H1 (cell line): ENCODE measurements around the gene NEU4. TPM values are rescaled to one million over a fixed set of nuclear protein-coding genes. Genes with fewer than 3 reads are reported as not detected.

Source experiments
- CTCF ChIA-PET: fragments of 300-600 bp; sonication (Branson Sonifier 250); formaldehyde crosslinking; loops from one replicate; lab custom pipeline; 2021; ENCODE audit not compliant: partially characterized antibody; lab: Charles Lee
- POLR2A ChIA-PET: fragments of 300-600 bp; sonication (Branson Sonifier 250); formaldehyde crosslinking; loops from one replicate; lab custom pipeline; 2021; ENCODE audit warnings: inconsistent platforms; ENCODE audit not compliant: partially characterized antibody; lab: Charles Lee
- DNase-seq, 2 experiments: peaks; one replicate each; pipeline versions ENCODE4 v3.0.0 to v3.0.0-alpha.2; 2010 to 2022; ENCODE audit warnings: low spot score in 2 of 2, low read depth in 1 of 2, mixed read lengths in 1 of 2
- FAIRE-seq: peaks from 2 replicates; lab custom pipeline; 2011; peaks lifted over from hg19 to GRCh38; lab: Jason Lieb, UNC
- H2AFZ ChIP-seq: 2 replicates; pipeline ENCODE4 v1.8.1; 2012; ENCODE audit warnings: low read length, inconsistent platforms
- H2AK5ac ChIP-seq: 2 replicates; pipeline ENCODE4 v1.6.1; 2013; ENCODE audit warnings: low read depth, low read length
- H2BK120ac ChIP-seq: replicated peaks from 2 replicates; pipeline ENCODE3; 2013; ENCODE audit warnings: low read depth, low read length, inconsistent platforms
- H2BK12ac ChIP-seq: 2 replicates; pipeline ENCODE4 v1.6.1; 2013; ENCODE audit warnings: low read depth, low read length
- H2BK15ac ChIP-seq: 2 replicates; pipeline ENCODE4 v1.6.1; 2013; ENCODE audit warnings: low read length
- H2BK20ac ChIP-seq: 2 replicates; pipeline ENCODE4 v1.6.1; 2013; ENCODE audit warnings: low read length
- H2BK5ac ChIP-seq: 2 replicates; pipeline ENCODE4 v1.6.1; 2013; ENCODE audit warnings: low read depth, low read length
- H3K14ac ChIP-seq: 2 replicates; pipeline ENCODE4 v1.6.1; 2013; ENCODE audit warnings: inconsistent platforms; ENCODE audit not compliant: insufficient read length
- H3K18ac ChIP-seq: 2 replicates; pipeline ENCODE4 v1.6.1; 2013; ENCODE audit warnings: low read length; ENCODE audit errors: extremely low read depth
- H3K23ac ChIP-seq: 2 replicates; pipeline ENCODE4 v1.6.1; 2013; ENCODE audit warnings: inconsistent platforms; ENCODE audit not compliant: insufficient read length
- H3K23me2 ChIP-seq: 2 replicates; pipeline ENCODE4 v1.6.1; 2013; ENCODE audit warnings: low read depth, low read length
- H3K27ac ChIP-seq: 2 replicates; pipeline ENCODE4 v1.6.1; 2011; ENCODE audit warnings: low read depth, low read length, inconsistent platforms
- H3K27me3 ChIP-seq, 4 experiments: replicated peaks in 1 of 4; 1 replicate in 1 of 4; 2 replicates in 3 of 4; pipeline versions ENCODE4 v1.6.1 to v1.8.1; 2011 to 2013; ENCODE audit warnings: low read length in 3 of 4, mild to moderate bottlenecking in 3 of 4, inconsistent platforms in 2 of 4, mixed read lengths in 2 of 4, moderate library complexity in 1 of 4; ENCODE audit not compliant: control insufficient read depth in 3 of 4, insufficient read depth in 3 of 4; ENCODE audit errors: extremely low read depth in 1 of 4
- H3K36me3 ChIP-seq, 4 experiments: 2 replicates each; pipeline versions ENCODE4 v1.6.1 to v1.8.1; 2011 to 2013; ENCODE audit warnings: mild to moderate bottlenecking in 4 of 4, low read length in 3 of 4, moderate library complexity in 2 of 4, control low read depth in 1 of 4, inconsistent platforms in 1 of 4; ENCODE audit not compliant: insufficient read depth in 4 of 4, control insufficient read depth in 2 of 4
- H3K4ac ChIP-seq: replicated peaks from 2 replicates; pipeline ENCODE3; 2013; ENCODE audit warnings: low read length, low read depth, mixed read lengths, inconsistent platforms; ENCODE audit not compliant: insufficient read length
- H3K4me1 ChIP-seq, 4 experiments: replicated peaks in 1 of 4; 1 replicate in 1 of 4; 2 replicates in 3 of 4; pipeline versions ENCODE4 v1.6.1 to v1.8.1; 2011 to 2013; ENCODE audit warnings: low read length in 3 of 4, inconsistent platforms in 2 of 4, mixed read lengths in 1 of 4; ENCODE audit not compliant: insufficient read depth in 4 of 4, control insufficient read depth in 3 of 4
- H3K4me2 ChIP-seq, 2 experiments: 2 replicates each; pipeline versions ENCODE4 v1.6.1 to v1.8.1; 2011 to 2013; ENCODE audit warnings: low read depth in 2 of 2, low read length in 2 of 2, control low read depth in 1 of 2, inconsistent platforms in 1 of 2, mild to moderate bottlenecking in 1 of 2; ENCODE audit not compliant: insufficient read depth in 1 of 2
- H3K4me3 ChIP-seq, 4 experiments: fragments of 200-600, 300-600 bp in 1 of 4; sonication (generic), shearing (Covaris generic), sonication (Bioruptor Twin) in 1 of 4; 2 replicates each; pipeline versions ENCODE4 v1.5.1 to v1.8.1; 2011 to 2016; ENCODE audit warnings: low read length in 4 of 4, low read depth in 3 of 4, control low read depth in 2 of 4, inconsistent platforms in 2 of 4, mild to moderate bottlenecking in 2 of 4, mixed read lengths in 1 of 4, moderate library complexity in 1 of 4; ENCODE audit not compliant: insufficient read depth in 2 of 4; ENCODE audit errors: extremely low read depth in 1 of 4
- H3K56ac ChIP-seq: replicated peaks from 2 replicates; pipeline ENCODE3; 2013; ENCODE audit warnings: low read depth, mild to moderate bottlenecking, mixed read lengths, low read length, inconsistent platforms; ENCODE audit not compliant: insufficient read length
- H3K79me1 ChIP-seq: 2 replicates; pipeline ENCODE4 v1.6.1; 2013; ENCODE audit warnings: low read depth, low read length, control low read depth
- H3K79me2 ChIP-seq, 2 experiments: 2 replicates each; pipeline versions ENCODE4 v1.6.1 to v1.8.1; 2012 to 2013; ENCODE audit warnings: low read length in 2 of 2, mild to moderate bottlenecking in 2 of 2, inconsistent platforms in 1 of 2; ENCODE audit not compliant: insufficient read depth in 2 of 2, control insufficient read depth in 1 of 2
- H3K9ac ChIP-seq, 4 experiments: replicated peaks in 1 of 4; 1 replicate in 1 of 4; 2 replicates in 3 of 4; pipeline versions ENCODE4 v1.6.1 to v1.8.1; 2011 to 2013; ENCODE audit warnings: low read depth in 3 of 4, low read length in 3 of 4, control low read depth in 2 of 4, mild to moderate bottlenecking in 2 of 4, moderate library complexity in 2 of 4, inconsistent platforms in 1 of 4; ENCODE audit errors: extremely low read depth in 1 of 4
- H3K9me3 ChIP-seq, 2 experiments: 2 replicates each; pipeline versions ENCODE4 v1.6.1 to v1.8.1; 2012 to 2013; ENCODE audit warnings: mild to moderate bottlenecking in 2 of 2, moderate library complexity in 2 of 2, control low read depth in 1 of 2, inconsistent platforms in 1 of 2, low read depth in 1 of 2, low read length in 1 of 2, mixed read lengths in 1 of 2; ENCODE audit not compliant: insufficient read depth in 2 of 2
- H4K20me1 ChIP-seq, 2 experiments: replicated peaks in 1 of 2; 2 replicates each; pipeline versions ENCODE3 to v1.8.1; 2011 to 2013; ENCODE audit warnings: inconsistent platforms in 2 of 2, low read length in 2 of 2, mild to moderate bottlenecking in 1 of 2; ENCODE audit not compliant: insufficient read depth in 2 of 2, control insufficient read depth in 1 of 2
- H4K5ac ChIP-seq: 2 replicates; pipeline ENCODE4 v1.6.1; 2013; ENCODE audit warnings: low read length, low read depth, mixed read lengths, inconsistent platforms; ENCODE audit not compliant: insufficient read length
- H4K8ac ChIP-seq: 2 replicates; pipeline ENCODE4 v1.8.0; 2013; ENCODE audit warnings: mild to moderate bottlenecking, moderate library complexity, low read length, inconsistent platforms; ENCODE audit not compliant: insufficient read depth; ENCODE audit errors: extremely low read depth
- H4K91ac ChIP-seq: replicated peaks from 2 replicates; pipeline ENCODE3; 2013; ENCODE audit warnings: low read length, mixed read lengths, inconsistent platforms; ENCODE audit not compliant: insufficient read length
- CBX8 ChIP-seq: fragments of 300-800, 300-1000 bp; sonication (generic); IDR thresholded peaks from 2 replicates; pipeline ENCODE4 v1.7.1; 2016; ENCODE audit warnings: low read depth, low read length, borderline replicate concordance
- MAFK ChIP-seq: IDR thresholded peaks from 2 replicates; pipeline ENCODE4 v1.6.1; 2012; ENCODE audit warnings: low read depth, mild to moderate bottlenecking, improper control_type of control experiment, low read length
- NRF1 ChIP-seq: IDR thresholded peaks from 2 replicates; pipeline ENCODE4 v1.6.1; 2011; ENCODE audit warnings: mild to moderate bottlenecking, low read depth, low read length, improper control_type of control experiment
- RAD21 ChIP-seq, 2 experiments: IDR thresholded peaks in 1 of 2; conservative IDR thresholded peaks in 1 of 2; 2 replicates each; pipeline ENCODE4 v1.6.1; 2011; ENCODE audit warnings: low read depth in 2 of 2, low read length in 2 of 2, improper control_type of control experiment in 1 of 2, inconsistent platforms in 1 of 2, mild to moderate bottlenecking in 1 of 2, moderate library complexity in 1 of 2
- RFX5 ChIP-seq: IDR thresholded peaks from 2 replicates; pipeline ENCODE4 v1.6.1; 2011; ENCODE audit warnings: low read depth, low read length, improper control_type of control experiment, borderline replicate concordance
- TBP ChIP-seq: IDR thresholded peaks from 2 replicates; pipeline ENCODE4 v1.6.1; 2011; ENCODE audit warnings: low read depth, low read length, improper control_type of control experiment
- WGBS, 2 experiments: shearing (Covaris generic) in 1 of 2; methylation state at CpG; one replicate each; pipeline versions ENCODE4 v1.1.6 to v1.1.7; 2013 to 2015; ENCODE audit warnings: low lambda C conversion rate in 2 of 2, mixed read lengths in 2 of 2, inconsistent platforms in 1 of 2, low coverage in 1 of 2, missing lambda C conversion rate in 1 of 2; ENCODE audit not compliant: insufficient replicate concordance in 2 of 2, insufficient coverage in 1 of 2, insufficient read length in 1 of 2; ENCODE audit errors: extremely low coverage in 1 of 2, missing lambda C conversion rate in 1 of 2; 5-methylcytosine and 5-hydroxymethylcytosine counted together
- polyA plus RNA-seq, 7 experiments: library from polyadenylated mRNA; depleted of rRNA in 3 of 7; stranded (reverse) in 5 of 7; unstranded in 2 of 7; fragments of >200 nt in 5 of 7; fragments of 200-250 nt in 2 of 7; gene quantifications; 1 replicate in 5 of 7; 2 replicates in 1 of 7; 4 replicates in 1 of 7; pipeline versions ENCODE4 v1.2.1 to v1.2.3, GENCODE V29; 2011 to 2013; ENCODE audit warnings: missing spikeins in 2 of 7, mixed read lengths in 2 of 7
- total RNA-seq: library from RNA; stranded (reverse); fragmentation: NEBNext Ultra II Directional; extraction: Animal tissue kit (Norgen Biotek cat#: 25700); gene quantifications from 2 replicates; pipeline ENCODE4 v1.2.1, GENCODE V29; 2021
- TF ChIP-seq, protein P1 (sequence below): IDR thresholded peaks from 2 replicates; pipeline ENCODE4 v1.6.1; 2011; ENCODE audit warnings: low read depth, mild to moderate bottlenecking, low read length; ENCODE audit not compliant: insufficient read depth

NEU4 gene
- total and polyA plus RNA-seq, 2 of the 8 experiments (the other 6 are each of a cell fraction or from before 2014, with no cell fraction given), result 0.32 to 0.50 TPM

DNA sequence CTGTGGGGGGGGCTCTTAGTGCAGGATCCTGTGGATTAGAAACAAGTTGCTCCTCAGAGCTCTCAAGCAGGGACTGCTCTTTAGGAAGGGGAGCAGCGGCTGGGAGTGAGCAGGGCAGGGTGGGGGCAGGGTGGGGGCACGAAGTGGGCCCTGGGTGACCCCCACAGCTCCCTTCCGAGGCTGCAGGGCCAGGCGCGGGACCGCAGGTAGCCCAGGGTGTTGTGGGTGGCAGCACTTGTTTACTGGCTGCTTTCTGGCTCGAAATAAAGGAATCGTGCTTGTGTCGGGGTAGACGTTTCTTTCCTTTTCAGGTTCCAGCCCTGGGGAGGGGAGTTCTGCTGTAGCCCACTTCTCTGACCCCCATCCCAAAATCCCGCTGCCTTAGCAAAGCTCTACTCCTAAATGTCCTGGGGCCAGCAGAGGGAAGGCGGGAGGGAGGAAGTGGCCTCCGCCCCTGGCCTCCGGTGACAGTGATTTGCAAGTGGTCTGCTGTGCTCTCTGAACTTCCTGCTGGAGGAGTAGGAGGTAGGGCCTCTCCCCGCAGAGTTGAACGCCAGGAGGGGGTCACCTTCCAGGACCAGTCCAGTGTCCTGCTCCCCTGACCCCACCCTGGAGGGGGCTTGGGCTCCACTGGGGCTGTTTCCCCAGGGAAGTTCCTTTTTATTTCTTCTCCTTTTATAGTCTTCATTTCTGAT lies 8.3 kb downstream of the NEU4 start:
- Histone ChIP-seq H2BK5ac (no peak overlapping the region), H3K27ac (no peak overlapping the region), H3K4ac (no peak overlapping the region), H3K23ac (no peak overlapping the region), H3K36me3 (no peaks in the 10 kb centered on the region), H3K56ac (no peak overlapping the region), H2BK20ac (no peak overlapping the region), H4K5ac (no peak overlapping the region), H3K18ac (no peak overlapping the region), H4K20me1 (no peaks in the 10 kb centered on the region), H3K23me2 (no peaks in the 10 kb centered on the region), H3K4me3 (no peak overlapping the region), H3K4me1 (peaks cover 0 to 8% (median 0%) of the 10 kb centered on the region in 4 experiments; a peak in 2 of 7 replicates), H2BK120ac (no peak overlapping the region), H3K9me3 (no peaks in the 10 kb centered on the region), H3K27me3 (no peaks in the 10 kb centered on the region), H3K79me1 (no peaks in the 10 kb centered on the region), H4K8ac (peak overlapping the region; percentile 83; the same call in 1 of the 2 replicates), H4K91ac (no peak overlapping the region), H3K9ac (no peak overlapping the region), H3K4me2 (no peak overlapping the region), H2AK5ac (no peak overlapping the region), H2AFZ (no peak overlapping the region), H2BK12ac (no peak overlapping the region), H3K79me2 (no peaks in the 10 kb centered on the region), H2BK15ac (no peak overlapping the region), H3K14ac (no peak overlapping the region)
- CTCF ChIA-PET, result interaction anchor here (0.7 to 1.3 kb wide), 2 partner anchors 36 to 81 kb away, joined by 3 read pairs; no protein-coding TSS in a partner anchor
- POLR2A ChIA-PET, result no interaction called here
- FAIRE-seq, result no peak
- DNase-seq, result no peak
- 80% methylated on average over 13 of the region's 16 CpGs; no CpG with 5 or more reads in 1 of the 2 experiments for WGBS, 2 experiments
- no peak for TF ChIP-seq MAFK
- no peak for TF ChIP-seq RFX5
- no peak for TF ChIP-seq TBP
- no peak for TF ChIP-seq CBX8
- TF ChIP-seq NRF1, result no peak
- TF ChIP-seq, protein P1, sequence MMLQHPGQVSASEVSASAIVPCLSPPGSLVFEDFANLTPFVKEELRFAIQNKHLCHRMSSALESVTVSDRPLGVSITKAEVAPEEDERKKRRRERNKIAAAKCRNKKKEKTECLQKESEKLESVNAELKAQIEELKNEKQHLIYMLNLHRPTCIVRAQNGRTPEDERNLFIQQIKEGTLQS, result no peak
- no peak for TF ChIP-seq RAD21 (IDR thresholded peaks at IDR 0.05 in 1 of 2, conservative IDR thresholded peaks at IDR 0.05 in 1 of 2; ENCODE audit: low read depth in 2 of 2, low read length in 2 of 2)
- TF ChIP-seq, all 59 proteins: peak for 0
